GM18873 (cell line): ENCODE measurements around the gene CFAP251.

Experiments
- ATAC-seq: cut with Tn5 transposase; IDR thresholded peaks from one replicate; pipeline ENCODE4 v1.9.1; 2021; ENCODE audit warnings: mild to moderate bottlenecking, moderate library complexity, moderate number of reproducible peaks; ENCODE audit not compliant: unreplicated experiment, low FRiP score

Gene CFAP251

GRCh38 chr12:121996050-121996944 lies 77.9 kb downstream of the CFAP251 start:
- no peak for ATAC-seq

GRCh38 chr12:121996945-121997612 lies 78.7 kb downstream of the CFAP251 start:
- no peak for ATAC-seq

- ATAC-seq: no peak
Observed at GRCh38 chr12:122001466-122002209, 83.2 kb downstream of the CFAP251 start.

- ATAC-seq: no peak
Observed at GRCh38 chr12:122003651-122004611, 85.5 kb downstream of the CFAP251 start.

GRCh38 chr12:122004633-122005071 lies 86.3 kb downstream of the CFAP251 start:
- no peak for ATAC-seq

GRCh38 chr12:122005252-122005776 lies 86.9 kb downstream of the CFAP251 start:
- no peak for ATAC-seq

GRCh38 chr12:122006186-122006926 lies 88.0 kb downstream of the CFAP251 start:
- ATAC-seq: no peak

- no peak for ATAC-seq
Observed at GRCh38 chr12:122009741-122010140, 91.3 kb downstream of the CFAP251 start.

GRCh38 chr12:122012184-122012583 lies 93.8 kb downstream of the CFAP251 start:
- ATAC-seq: no peak

GRCh38 chr12:122013136-122013535 lies 94.7 kb downstream of the CFAP251 start:
- no peak for ATAC-seq

GRCh38 chr12:122013791-122014590 lies 95.6 kb downstream of the CFAP251 start:
- ATAC-seq: no peak

- ATAC-seq: no peak
Observed at GRCh38 chr12:122014781-122015180, 96.4 kb downstream of the CFAP251 start.

GRCh38 chr12:122018457-122018856 lies 100.1 kb downstream of the CFAP251 start:
- no peak for ATAC-seq

- no peak for ATAC-seq
Observed at GRCh38 chr12:122018937-122019336, 100.5 kb downstream of the CFAP251 start.

GRCh38 chr12:122020795-122021192 lies 102.4 kb downstream of the CFAP251 start:
- no peak for ATAC-seq

- ATAC-seq: no peak
Observed at GRCh38 chr12:122021193-122021821, 102.9 kb downstream of the CFAP251 start.

- ATAC-seq: no peak
Observed at GRCh38 chr12:122021822-122022392, 103.5 kb downstream of the CFAP251 start, which contains the start of gene BCL7A. Gene BCL7A, plus strand, starts transcription at chr12:122021884. Its CDS starts 208 bp downstream, at chr12:122022092.
